Vagina (tissue), 2 donors: ENCODE results near the gene HCRT. TPM values are rescaled to one million over a fixed set of nuclear protein-coding genes. Genes with fewer than 3 reads are reported as not detected.
A peak's percentile ranks its signal among the peaks of the same experiment; 100 is the strongest.

ENCODE experiments used
- DNase-seq, 2 donors: peaks; one replicate each; pipeline ENCODE4 v3.0.0-alpha.2; 2017; ENCODE audit errors: extremely low spot score in 2 of 2
- H3K27ac ChIP-seq: fragments of 200-600 bp; sonication (generic); one replicate; pipeline ENCODE4 v1.5.1; 2019
- H3K27me3 ChIP-seq: fragments of 200-600 bp; sonication (generic); one replicate; pipeline ENCODE4 v1.5.1; 2019
- H3K36me3 ChIP-seq, 2 donors: fragments of 200-600 bp; sonication (generic); one replicate each; pipeline ENCODE4 v1.5.1; 2017 to 2019
- H3K4me1 ChIP-seq: fragments of 200-600 bp; sonication (generic); one replicate; pipeline ENCODE4 v1.5.1; 2019
- H3K4me3 ChIP-seq, 2 donors: fragments of 200-600 bp; sonication (generic); 1 replicate in 1 of 2; 2 replicates in 1 of 2; pipeline ENCODE4 v1.5.1; 2016 to 2019
- H3K9me3 ChIP-seq: fragments of 200-600 bp; sonication (generic); one replicate; pipeline ENCODE4 v1.5.1; 2019
- POLR2A ChIP-seq, 2 donors: fragments of 450-650 bp; IDR thresholded peaks; one replicate each; pipeline ENCODE4 v1.6.1; 2017; ENCODE audit warnings: antibody characterized with exemption in 2 of 2, mild to moderate bottlenecking in 2 of 2, moderate library complexity in 2 of 2
- POLR2AphosphoS5 ChIP-seq, 2 donors: sonication (generic); formaldehyde crosslinking; IDR thresholded peaks; one replicate each; pipeline ENCODE4 v1.9.0; 2017; ENCODE audit warnings: antibody characterized with exemption in 2 of 2, mild to moderate bottlenecking in 2 of 2, low read depth in 1 of 2; ENCODE audit not compliant: insufficient read depth in 1 of 2
- intact Hi-C: fragments of 100-400 bp; cut with DNase I; formaldehyde crosslinking; loops from one replicate; pipeline ENCODE4 v1.15.1; 2023
- total RNA-seq: library from RNA; depleted of rRNA; stranded (reverse); fragments of >200 nt; gene quantifications from one replicate; pipeline ENCODE4 v1.2.3, GENCODE V29; 2016
- TF ChIP-seq, protein P1 (sequence below), 3 experiments: fragments of 450-650 bp in 2 of 3; fragments of 200-600 bp in 1 of 3; sonication (generic) in 1 of 3; IDR thresholded peaks; one replicate each; pipeline ENCODE4 v1.5.1; 2017 to 2019; ENCODE audit warnings: antibody characterized with exemption in 3 of 3, mild to moderate bottlenecking in 2 of 3, moderate library complexity in 2 of 3

HCRT gene
- total RNA-seq, 1 donor from 2014 or later: not detected

- Histone ChIP-seq H3K4me1 (peaks cover 41% of the 10 kb centered on the region), H3K36me3 (no peaks in the 10 kb centered on the region), H3K27ac (no peak overlapping the region), H3K4me3 (no peak overlapping the region), H3K27me3 (no peaks in the 10 kb centered on the region), H3K9me3 (no peaks in the 10 kb centered on the region)
- DNase-seq: no peak
- intact Hi-C loops: no loop called here
- TF ChIP-seq POLR2A (IDR thresholded peaks at IDR 0.05) (no peak), POLR2AphosphoS5 (IDR thresholded peaks at IDR 0.05; ENCODE audit: insufficient read depth in 1 of 2, low read depth in 1 of 2) (no peak)
- TF ChIP-seq, protein P1, sequence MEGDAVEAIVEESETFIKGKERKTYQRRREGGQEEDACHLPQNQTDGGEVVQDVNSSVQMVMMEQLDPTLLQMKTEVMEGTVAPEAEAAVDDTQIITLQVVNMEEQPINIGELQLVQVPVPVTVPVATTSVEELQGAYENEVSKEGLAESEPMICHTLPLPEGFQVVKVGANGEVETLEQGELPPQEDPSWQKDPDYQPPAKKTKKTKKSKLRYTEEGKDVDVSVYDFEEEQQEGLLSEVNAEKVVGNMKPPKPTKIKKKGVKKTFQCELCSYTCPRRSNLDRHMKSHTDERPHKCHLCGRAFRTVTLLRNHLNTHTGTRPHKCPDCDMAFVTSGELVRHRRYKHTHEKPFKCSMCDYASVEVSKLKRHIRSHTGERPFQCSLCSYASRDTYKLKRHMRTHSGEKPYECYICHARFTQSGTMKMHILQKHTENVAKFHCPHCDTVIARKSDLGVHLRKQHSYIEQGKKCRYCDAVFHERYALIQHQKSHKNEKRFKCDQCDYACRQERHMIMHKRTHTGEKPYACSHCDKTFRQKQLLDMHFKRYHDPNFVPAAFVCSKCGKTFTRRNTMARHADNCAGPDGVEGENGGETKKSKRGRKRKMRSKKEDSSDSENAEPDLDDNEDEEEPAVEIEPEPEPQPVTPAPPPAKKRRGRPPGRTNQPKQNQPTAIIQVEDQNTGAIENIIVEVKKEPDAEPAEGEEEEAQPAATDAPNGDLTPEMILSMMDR (IDR thresholded peaks at IDR 0.05): no peak
Measured at GRCh38 chr17:42138749-42139492, 46.3 kb downstream of the HCRT start.

GRCh38 chr17:42136654-42137051 lies 48.6 kb downstream of the HCRT start:
- intact Hi-C loops: no loop called here
- no peak for DNase-seq
- H3K27ac ChIP-seq: no peak overlapping the region
- peaks cover 58% of the 10 kb centered on the region for H3K4me1 ChIP-seq
- H3K9me3 ChIP-seq: no peaks in the 10 kb centered on the region
- H3K4me3 ChIP-seq: no peak overlapping the region
- no peaks in the 10 kb centered on the region for H3K36me3 ChIP-seq
- TF ChIP-seq POLR2AphosphoS5 (IDR thresholded peaks at IDR 0.05; ENCODE audit: insufficient read depth in 1 of 2, low read depth in 1 of 2): no peak
- TF ChIP-seq POLR2A (IDR thresholded peaks at IDR 0.05): no peak
- TF ChIP-seq, protein P1 (IDR thresholded peaks at IDR 0.05): no peak
- no peaks in the 10 kb centered on the region for H3K27me3 ChIP-seq

- no peak for DNase-seq
- H3K27me3 ChIP-seq: no peaks in the 10 kb centered on the region
- TF ChIP-seq, protein P1 (IDR thresholded peaks at IDR 0.05): no peak
- TF ChIP-seq POLR2A (IDR thresholded peaks at IDR 0.05) (no peak), POLR2AphosphoS5 (IDR thresholded peaks at IDR 0.05; ENCODE audit: insufficient read depth in 1 of 2, low read depth in 1 of 2) (peak in 1 of 2 donors; percentile 72)
- peaks cover 65% of the 10 kb centered on the region for H3K4me1 ChIP-seq
- no peak overlapping the region for H3K4me3 ChIP-seq
- H3K27ac ChIP-seq: peak overlapping the region; percentile 15
- H3K36me3 ChIP-seq: no peaks in the 10 kb centered on the region
- intact Hi-C loops: no loop called here
- no peaks in the 10 kb centered on the region for H3K9me3 ChIP-seq
Measured at GRCh38 chr17:42135664-42136653, 49.3 kb downstream of the HCRT start.

DNA sequence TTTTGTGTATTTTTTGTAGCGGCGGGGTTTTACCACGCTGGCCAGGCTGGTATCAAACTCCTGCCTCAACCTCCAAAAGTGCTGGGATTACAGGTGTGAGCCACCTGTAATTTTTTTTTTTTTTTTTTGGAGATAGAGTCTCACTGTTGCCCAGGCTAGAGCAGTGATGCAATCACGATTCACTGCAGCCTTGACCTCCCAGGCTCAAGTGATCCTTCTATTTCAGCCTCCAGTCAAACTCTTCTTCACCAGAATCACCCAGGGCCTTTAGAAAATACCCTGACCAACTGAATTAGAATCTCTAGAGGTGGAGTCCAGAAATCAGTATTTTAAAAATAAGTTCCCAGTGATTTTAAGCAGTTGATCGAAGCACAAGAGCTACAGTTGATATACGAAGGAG lies 50.1 kb downstream of the HCRT start:
- intact Hi-C loops: no loop called here
- peaks cover 73% of the 10 kb centered on the region for H3K4me1 ChIP-seq

More for the DNA sequence above, 50.1 kb downstream of the HCRT start:
- H3K27ac ChIP-seq: no peak overlapping the region
- DNase-seq: no peak
- no peak overlapping the region for H3K4me3 ChIP-seq
- H3K27me3 ChIP-seq: no peaks in the 10 kb centered on the region
- TF ChIP-seq POLR2AphosphoS5 (IDR thresholded peaks at IDR 0.05; ENCODE audit: insufficient read depth in 1 of 2, low read depth in 1 of 2) (no peak), POLR2A (IDR thresholded peaks at IDR 0.05) (no peak)
- TF ChIP-seq, protein P1 (IDR thresholded peaks at IDR 0.05): no peak
- no peaks in the 10 kb centered on the region for H3K9me3 ChIP-seq
- H3K36me3 ChIP-seq: peaks cover 0 to 7% of the 10 kb centered on the region in 2 donors

Other genes with a start within 250 kb of the HCRT start
- gene CNP, start 218.7 kb downstream of the HCRT start, total RNA-seq: 54.0 TPM
- gene DNAJC7, start 168.0 kb downstream of the HCRT start, total RNA-seq: 60.2 TPM
- 28.7 TPM for gene NKIRAS2, start 165.4 kb downstream of the HCRT start, total RNA-seq
- gene C17orf113, start 134.9 kb downstream of the HCRT start, total RNA-seq: 0.49 TPM
- 0.49 TPM for gene ZNF385C, start 87.0 kb downstream of the HCRT start, total RNA-seq
- 8.1 TPM for gene DHX58, start 72.7 kb downstream of the HCRT start, total RNA-seq
- 63.1 TPM for gene KAT2A, start 64.1 kb downstream of the HCRT start, total RNA-seq
- gene HSPB9, start 62.6 kb downstream of the HCRT start, total RNA-seq: 1.2 TPM
- 111 TPM for gene RAB5C, start 30.5 kb downstream of the HCRT start, total RNA-seq
- not detected for gene KCNH4, start 4.3 kb downstream of the HCRT start, total RNA-seq
- gene GHDC, start 9.0 kb upstream of the HCRT start, total RNA-seq: 35.1 TPM
- 74.6 TPM for gene STAT5B, start 90.9 kb upstream of the HCRT start, total RNA-seq
- 38.3 TPM for gene STAT5A, start 103.0 kb upstream of the HCRT start, total RNA-seq
- gene STAT3, start 203.0 kb upstream of the HCRT start, total RNA-seq: 210 TPM
- 268 TPM for gene CAVIN1, start 237.8 kb upstream of the HCRT start, total RNA-seq